ENCODE measurements around the gene FRG2B. TPM values are rescaled to one million over a fixed set of nuclear protein-coding genes. Genes with fewer than 3 reads are reported as not detected.
"Not testable (repeated sequence)": the region's sequence is repeated elsewhere in the genome, so short reads cannot be mapped to it uniquely, and the experiment has no call there.

Gene FRG2B
- total RNA-seq, 1 donor from 2014 or later = not detected

GRCh38 chr10:133599869-133600268 is 26.7 kb downstream of the FRG2B start:
- not testable (repeated sequence) for ATAC-seq

GRCh38 chr10:133592716-133593115 is 33.9 kb downstream of the FRG2B start:
- ATAC-seq = no peak

- no peak for ATAC-seq
These were observed 35.6 kb downstream of the FRG2B start for GRCh38 chr10:133590970-133591359.

GRCh38 chr10:133590226-133590969 is 36.2 kb downstream of the FRG2B start:
- ATAC-seq = peak; percentile 33

GRCh38 chr10:133577037-133577436 is 49.6 kb downstream of the FRG2B start:
- ATAC-seq = peak; percentile 20

Other genes with a start within 250 kb of the FRG2B start
- 11.3 TPM for gene PAOX, start 247.5 kb downstream of the FRG2B start, total RNA-seq
- 35.2 TPM for gene MTG1, start 232.6 kb downstream of the FRG2B start, total RNA-seq
- 0.12 TPM for gene SPRN, start 202.2 kb downstream of the FRG2B start, total RNA-seq
- gene SCART1, start 172.8 kb downstream of the FRG2B start, total RNA-seq = 0.56 TPM
- 10.6 TPM for gene CYP2E1, start 99.4 kb downstream of the FRG2B start, total RNA-seq
- not detected for gene SYCE1, start 61.2 kb downstream of the FRG2B start, total RNA-seq

Measured in esophagus mucosa (tissue), 1 donor.